Muscle of back (tissue), 11 donors: ENCODE results near the gene PID1. TPM values are rescaled to one million over a fixed set of nuclear protein-coding genes. Genes with fewer than 3 reads are reported as not detected.

Source experiments
- DNase-seq, 3 donors: peaks; one replicate each; pipeline versions ENCODE4 v3.0.0 to v3.0.0-alpha.2; 2013
- polyA plus RNA-seq, 10 donors: library from polyadenylated mRNA; unstranded; fragments of 120-200 nt; gene quantifications; one replicate each; pipeline ENCODE4 v1.2.1, GENCODE V29; 2013; ENCODE audit not compliant: insufficient read length in 10 of 10

Gene PID1
- polyA plus RNA-seq, 10 donors = 21.7 to 49.7 (median 28.5) TPM

GRCh38 chr2:229025653-229026052 lies 245.4 kb downstream of the PID1 start:
- DNase-seq = no peak

DNA sequence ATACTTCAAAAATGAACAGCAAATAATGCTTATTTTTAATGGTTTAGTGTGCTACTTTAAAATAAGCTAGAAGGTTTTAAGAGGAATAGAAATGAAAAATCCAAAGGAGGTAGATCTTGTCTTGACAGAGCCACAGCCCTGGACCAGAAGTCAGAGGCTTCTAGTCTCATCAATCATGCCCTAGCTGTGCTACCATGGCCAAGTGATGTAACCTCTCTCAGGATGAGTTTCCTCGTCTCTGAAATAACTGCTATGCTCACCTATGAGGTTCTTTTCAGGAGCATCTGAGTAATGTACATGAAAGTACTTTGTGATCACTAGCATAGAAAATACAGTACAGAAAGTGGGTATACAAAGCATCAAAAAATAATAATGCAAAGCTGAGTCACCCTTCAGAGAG lies 248.4 kb downstream of the PID1 start:
- no peak for DNase-seq

DNA sequence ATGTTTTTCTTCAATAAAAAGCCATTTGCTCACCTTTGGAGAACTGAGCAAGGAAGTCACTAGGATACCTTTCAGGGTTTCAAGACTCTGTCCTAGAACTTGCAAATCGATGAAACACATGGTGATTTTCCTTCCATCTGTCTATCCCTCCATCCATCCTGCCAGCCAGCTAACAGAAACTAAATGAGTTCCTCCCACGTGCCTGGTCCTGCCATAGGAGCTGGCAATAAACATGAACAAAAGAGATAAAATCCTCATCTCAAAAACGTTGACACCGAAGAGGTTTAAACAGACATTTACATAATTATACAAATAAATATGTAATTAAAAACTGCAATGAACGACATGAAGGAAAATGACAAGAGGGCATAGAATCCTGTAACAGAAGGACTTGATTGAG lies 249.0 kb downstream of the PID1 start:
- no peak for DNase-seq

DNA sequence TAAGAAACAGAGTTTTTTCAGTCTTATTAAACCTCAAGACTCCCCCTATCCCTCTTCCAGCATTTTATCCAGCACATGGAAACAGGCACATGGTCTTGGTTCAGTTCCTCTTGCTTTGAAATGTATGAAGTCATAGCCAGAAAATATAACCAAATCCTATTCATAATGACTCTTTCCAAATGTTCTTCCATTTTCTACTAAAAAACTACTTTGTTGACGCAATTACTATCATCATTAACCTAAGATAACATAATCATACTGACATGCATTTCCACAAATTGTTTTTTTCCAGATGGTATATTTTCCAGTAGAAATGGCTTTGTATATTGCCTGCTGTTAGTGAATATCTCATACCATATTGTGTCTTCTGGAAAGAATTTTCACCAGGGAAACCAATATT lies 261.3 kb downstream of the PID1 start:
- peak in 1 of 3 donors; percentile 17 for DNase-seq

DNA sequence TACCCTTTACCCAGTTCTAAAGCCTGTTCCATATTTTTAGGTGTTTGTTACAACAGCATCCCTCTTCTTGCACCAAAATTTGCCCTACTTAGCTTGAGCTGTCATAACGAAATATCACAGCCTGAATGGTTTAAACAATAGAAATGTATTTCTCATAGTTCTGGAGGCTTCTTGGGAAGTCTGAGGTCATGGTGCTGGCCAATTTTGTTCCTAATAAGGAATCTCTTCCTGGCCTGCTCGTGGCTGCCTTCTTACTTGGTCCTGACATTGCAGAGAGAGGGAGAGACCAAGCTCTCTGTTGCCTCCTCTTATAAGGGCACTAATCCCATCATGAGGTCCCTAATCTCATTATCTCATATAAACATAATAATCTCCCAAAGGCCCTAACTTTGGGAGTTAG lies 267.8 kb downstream of the PID1 start:
- DNase-seq = no peak

DNA sequence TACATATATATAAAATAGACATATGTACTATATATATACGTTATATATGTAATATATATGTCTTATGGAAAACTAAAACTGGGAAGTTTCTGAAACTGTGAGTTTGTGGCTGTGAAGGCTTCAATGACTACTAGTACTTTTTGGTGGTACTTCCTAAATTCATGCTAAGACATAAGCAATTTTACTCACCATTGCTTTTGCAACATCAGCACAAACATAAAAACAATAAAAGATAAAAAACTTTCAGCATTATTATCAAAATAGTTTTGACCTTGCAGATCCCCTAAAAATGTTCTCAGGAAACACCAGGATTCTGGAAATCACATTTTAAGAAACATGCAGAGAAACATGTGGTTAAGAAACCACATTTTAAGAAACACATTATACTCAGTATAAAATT lies 269.9 kb downstream of the PID1 start:
- no peak for DNase-seq

GRCh38 chr2:228999326-228999725 lies 271.8 kb downstream of the PID1 start:
- no peak for DNase-seq

DNA sequence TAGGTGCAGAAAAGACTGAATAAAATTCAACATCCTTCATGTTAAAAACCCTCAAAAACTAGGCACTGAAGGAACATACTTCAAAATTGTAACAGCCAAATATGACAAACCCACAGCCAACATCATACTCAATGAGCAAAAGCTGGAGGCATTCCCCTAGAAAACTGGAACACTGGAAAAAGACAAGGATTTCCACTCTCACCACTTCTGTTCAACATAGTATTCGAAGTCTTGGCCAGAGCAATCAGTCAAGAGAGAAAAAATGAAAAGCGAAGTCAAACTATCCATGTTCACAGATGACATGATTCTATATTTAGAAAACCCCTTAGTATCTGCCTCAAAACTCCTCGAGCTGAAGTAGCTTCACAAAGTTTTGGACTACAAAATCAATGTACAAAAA lies 282.3 kb downstream of the PID1 start:
- no peak for DNase-seq

- no peak for DNase-seq
Measured at GRCh38 chr2:228987441-228988155, 283.5 kb downstream of the PID1 start.

GRCh38 chr2:228986961-228987360 lies 284.1 kb downstream of the PID1 start:
- DNase-seq = no peak

DNA sequence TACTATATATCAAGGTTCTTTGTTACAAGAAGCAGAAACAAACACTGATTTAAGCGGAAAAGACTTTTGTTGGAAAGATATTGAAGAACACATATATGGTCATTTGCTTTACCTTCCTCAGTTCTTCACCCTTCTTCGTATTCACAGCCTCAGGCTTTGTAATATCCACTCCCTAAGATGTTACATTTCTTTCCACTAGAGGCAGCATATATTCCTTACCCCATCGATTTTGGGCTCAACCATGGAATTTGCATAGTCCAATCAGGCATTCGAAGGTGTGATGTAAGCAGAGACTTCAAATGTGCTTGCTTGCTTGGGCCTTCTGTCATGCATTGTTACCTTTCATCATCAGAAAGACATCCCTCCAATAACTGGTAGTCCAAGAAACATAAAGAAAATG lies 287.4 kb downstream of the PID1 start:
- DNase-seq = no peak

GRCh38 chr2:228974169-228974568 lies 296.9 kb downstream of the PID1 start:
- DNase-seq = no peak
